ENCODE results near the gene KIF21B.

KIF21B gene

DNA sequence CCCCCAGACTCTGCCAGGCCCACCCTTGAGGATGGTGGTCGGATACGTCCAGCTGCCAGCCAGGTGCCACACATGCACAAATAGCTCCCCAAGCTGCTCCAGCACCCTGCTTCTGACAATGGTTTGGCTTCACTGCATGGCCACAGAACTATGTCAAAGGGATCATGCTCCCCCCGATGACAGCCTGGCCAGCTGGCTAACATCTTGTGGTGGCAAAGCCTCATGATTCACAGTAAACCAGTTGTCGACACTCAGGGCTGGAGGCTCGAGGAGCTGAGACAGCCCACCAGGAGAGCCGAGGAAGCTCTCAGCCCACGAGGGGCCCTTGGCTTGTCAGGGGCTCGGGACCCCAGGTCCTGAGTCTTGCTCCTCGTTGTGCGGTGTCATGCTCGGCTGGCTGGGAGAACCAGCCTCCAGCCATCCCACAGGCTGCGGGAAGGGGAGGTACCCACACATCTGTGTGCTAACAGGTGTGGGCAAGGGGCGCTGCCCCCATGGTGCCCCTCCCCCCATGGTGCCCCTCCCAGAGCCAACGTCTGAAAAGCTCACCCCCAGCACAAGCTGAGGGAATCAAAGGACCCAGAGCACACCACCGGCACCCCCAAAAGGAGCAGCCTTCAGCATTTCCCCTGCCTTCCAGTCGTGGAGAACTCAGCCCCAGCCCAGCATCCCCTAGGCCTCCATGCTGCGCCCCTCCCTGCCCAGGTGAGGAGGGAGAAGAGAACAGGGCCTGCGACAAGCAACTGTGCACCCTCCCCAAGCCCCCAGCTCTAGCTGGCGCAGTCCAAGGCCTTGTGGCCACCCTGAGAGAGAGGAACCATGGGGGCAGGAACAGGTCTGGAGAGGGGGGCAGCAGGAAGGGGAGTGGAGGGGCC lies 41.2 kb downstream of the KIF21B start:
- no peak overlapping the region for H2AFZ ChIP-seq (ENCODE audit: low read depth)
- TF ChIP-seq, protein P1, sequence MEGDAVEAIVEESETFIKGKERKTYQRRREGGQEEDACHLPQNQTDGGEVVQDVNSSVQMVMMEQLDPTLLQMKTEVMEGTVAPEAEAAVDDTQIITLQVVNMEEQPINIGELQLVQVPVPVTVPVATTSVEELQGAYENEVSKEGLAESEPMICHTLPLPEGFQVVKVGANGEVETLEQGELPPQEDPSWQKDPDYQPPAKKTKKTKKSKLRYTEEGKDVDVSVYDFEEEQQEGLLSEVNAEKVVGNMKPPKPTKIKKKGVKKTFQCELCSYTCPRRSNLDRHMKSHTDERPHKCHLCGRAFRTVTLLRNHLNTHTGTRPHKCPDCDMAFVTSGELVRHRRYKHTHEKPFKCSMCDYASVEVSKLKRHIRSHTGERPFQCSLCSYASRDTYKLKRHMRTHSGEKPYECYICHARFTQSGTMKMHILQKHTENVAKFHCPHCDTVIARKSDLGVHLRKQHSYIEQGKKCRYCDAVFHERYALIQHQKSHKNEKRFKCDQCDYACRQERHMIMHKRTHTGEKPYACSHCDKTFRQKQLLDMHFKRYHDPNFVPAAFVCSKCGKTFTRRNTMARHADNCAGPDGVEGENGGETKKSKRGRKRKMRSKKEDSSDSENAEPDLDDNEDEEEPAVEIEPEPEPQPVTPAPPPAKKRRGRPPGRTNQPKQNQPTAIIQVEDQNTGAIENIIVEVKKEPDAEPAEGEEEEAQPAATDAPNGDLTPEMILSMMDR (conservative IDR thresholded peaks at IDR 0.05; ENCODE audit: low read depth, low read length), result no peak
- no peak overlapping the region for H3K9ac ChIP-seq
- no peaks in the 10 kb centered on the region for H4K20me1 ChIP-seq (ENCODE audit: insufficient read depth)
- no peak overlapping the region for H3K4me3 ChIP-seq (IDR thresholded peaks at IDR 0.05; ENCODE audit: insufficient read depth, low read depth, low read length)
- H3K4me1 ChIP-seq (ENCODE audit: low read depth, poor library complexity, severe bottlenecking), result no peaks in the 10 kb centered on the region
- peaks cover 4% of the 10 kb centered on the region; the same call in 1 of the 2 replicates for H3K36me3 ChIP-seq (ENCODE audit: insufficient read depth)
- no peak overlapping the region for H3K27ac ChIP-seq
- H3K4me2 ChIP-seq, result no peak overlapping the region
- no peaks in the 10 kb centered on the region for H3K79me2 ChIP-seq (ENCODE audit: insufficient read depth, low read depth)
- no peaks in the 10 kb centered on the region for H3K27me3 ChIP-seq (ENCODE audit: insufficient read depth, low read depth)

DNA sequence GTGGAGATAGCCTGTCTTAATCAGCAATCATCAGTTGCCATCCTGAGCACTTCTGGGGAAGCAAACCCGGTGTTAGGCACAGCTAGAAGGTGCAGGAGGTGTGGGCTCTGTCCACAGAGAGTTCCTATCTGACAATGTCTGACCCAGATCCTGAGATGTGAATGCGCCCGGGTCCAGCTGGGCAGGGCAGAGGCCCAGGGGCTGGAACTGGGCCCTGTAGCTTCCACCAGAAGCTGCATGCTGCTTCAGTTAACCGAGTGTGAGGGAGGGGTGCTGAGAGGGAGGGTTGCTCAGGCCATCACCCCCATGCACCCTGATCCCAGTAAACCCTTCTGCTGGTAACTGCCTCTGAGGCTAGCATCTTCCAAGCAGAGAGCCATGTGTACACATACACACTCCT lies 42.2 kb downstream of the KIF21B start:
- no peak overlapping the region for H2AFZ ChIP-seq (ENCODE audit: low read depth)
- H3K9ac ChIP-seq, result no peak overlapping the region
- H3K36me3 ChIP-seq (ENCODE audit: insufficient read depth), result peaks cover 4% of the 10 kb centered on the region; the same call in 1 of the 2 replicates
- no peak overlapping the region for H3K27ac ChIP-seq
- no peak overlapping the region for H3K4me2 ChIP-seq
- no peaks in the 10 kb centered on the region for H3K27me3 ChIP-seq (ENCODE audit: insufficient read depth, low read depth)
- H3K4me1 ChIP-seq (ENCODE audit: low read depth, poor library complexity, severe bottlenecking), result no peaks in the 10 kb centered on the region
- TF ChIP-seq, protein P1 (conservative IDR thresholded peaks at IDR 0.05; ENCODE audit: low read depth, low read length), result no peak
- no peaks in the 10 kb centered on the region for H3K79me2 ChIP-seq (ENCODE audit: insufficient read depth, low read depth)
- H3K4me3 ChIP-seq (IDR thresholded peaks at IDR 0.05; ENCODE audit: insufficient read depth, low read depth, low read length), result no peak overlapping the region
- no peaks in the 10 kb centered on the region for H4K20me1 ChIP-seq (ENCODE audit: insufficient read depth)

DNA sequence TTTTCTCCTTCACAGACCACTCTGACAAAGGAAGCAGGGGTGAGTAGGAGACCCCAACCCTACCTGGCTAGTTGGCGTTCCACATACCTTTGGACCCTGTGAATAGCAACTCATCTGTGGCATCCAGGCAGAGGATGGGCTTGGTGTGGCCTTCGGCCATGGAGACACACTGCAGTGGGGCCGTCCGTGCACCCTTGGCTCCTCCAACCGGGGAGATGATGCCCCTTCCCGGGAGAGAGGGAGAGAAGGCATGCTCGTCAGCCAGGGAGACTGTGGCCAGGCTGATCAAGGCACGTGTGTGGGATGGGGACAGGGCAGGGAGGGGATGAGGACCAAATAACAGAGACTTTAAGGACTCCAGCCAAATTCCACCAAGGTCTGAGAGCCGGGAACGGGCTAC lies 42.6 kb downstream of the KIF21B start:
- Histone ChIP-seq H3K27me3 (ENCODE audit: insufficient read depth, low read depth) (no peaks in the 10 kb centered on the region), H3K4me2 (no peak overlapping the region), H4K20me1 (ENCODE audit: insufficient read depth) (no peaks in the 10 kb centered on the region), H3K9ac (no peak overlapping the region), H3K4me1 (ENCODE audit: low read depth, poor library complexity, severe bottlenecking) (no peaks in the 10 kb centered on the region), H3K4me3 (IDR thresholded peaks at IDR 0.05; ENCODE audit: insufficient read depth, low read depth, low read length) (no peak overlapping the region), H3K79me2 (ENCODE audit: insufficient read depth, low read depth) (no peaks in the 10 kb centered on the region), H3K36me3 (ENCODE audit: insufficient read depth) (peaks cover 4% of the 10 kb centered on the region; the same call in 1 of the 2 replicates), H3K27ac (no peak overlapping the region), H2AFZ (ENCODE audit: low read depth) (no peak overlapping the region)
- TF ChIP-seq, protein P1 (conservative IDR thresholded peaks at IDR 0.05; ENCODE audit: low read depth, low read length), result no peak

DNA sequence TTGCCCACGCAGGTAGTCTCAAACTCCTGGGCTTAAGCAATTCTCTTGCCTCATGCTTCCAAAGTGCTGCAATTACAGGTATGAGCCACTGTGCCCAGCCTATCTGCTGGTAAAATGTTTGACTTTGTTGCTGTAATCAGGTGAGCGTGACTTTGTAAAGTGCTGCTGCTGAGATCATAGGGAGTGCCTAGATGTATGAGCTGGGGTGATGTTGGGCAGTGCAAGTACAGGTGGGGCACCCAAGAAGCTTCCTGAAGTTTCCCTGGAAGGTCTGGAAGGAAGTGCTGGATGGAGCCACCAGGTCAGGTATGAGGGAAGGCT lies 43.1 kb downstream of the KIF21B start:
- no peak overlapping the region for H3K4me3 ChIP-seq (IDR thresholded peaks at IDR 0.05; ENCODE audit: insufficient read depth, low read depth, low read length)
- no peak overlapping the region for H3K9ac ChIP-seq
- no peaks in the 10 kb centered on the region for H3K27me3 ChIP-seq (ENCODE audit: insufficient read depth, low read depth)
- H3K79me2 ChIP-seq (ENCODE audit: insufficient read depth, low read depth), result no peaks in the 10 kb centered on the region
- H3K27ac ChIP-seq, result no peak overlapping the region
- no peaks in the 10 kb centered on the region for H4K20me1 ChIP-seq (ENCODE audit: insufficient read depth)
- peaks cover 4% of the 10 kb centered on the region; the same call in 1 of the 2 replicates for H3K36me3 ChIP-seq (ENCODE audit: insufficient read depth)
- no peak overlapping the region for H3K4me2 ChIP-seq
- H2AFZ ChIP-seq (ENCODE audit: low read depth), result no peak overlapping the region
- TF ChIP-seq, protein P1 (conservative IDR thresholded peaks at IDR 0.05; ENCODE audit: low read depth, low read length), result no peak
- no peaks in the 10 kb centered on the region for H3K4me1 ChIP-seq (ENCODE audit: low read depth, poor library complexity, severe bottlenecking)
